Measurements from ENCODE around the gene JMJD8. TPM values are rescaled to one million over a fixed set of nuclear protein-coding genes. Genes with fewer than 3 reads are reported as not detected.
"Not testable (repeated sequence)": the region's sequence is repeated elsewhere in the genome, so short reads cannot be mapped to it uniquely, and the experiment has no call there.

JMJD8 gene
- total RNA-seq, 4 donors from 2014 or later: 53.7 to 70.7 (median 62.5) TPM

DNA sequence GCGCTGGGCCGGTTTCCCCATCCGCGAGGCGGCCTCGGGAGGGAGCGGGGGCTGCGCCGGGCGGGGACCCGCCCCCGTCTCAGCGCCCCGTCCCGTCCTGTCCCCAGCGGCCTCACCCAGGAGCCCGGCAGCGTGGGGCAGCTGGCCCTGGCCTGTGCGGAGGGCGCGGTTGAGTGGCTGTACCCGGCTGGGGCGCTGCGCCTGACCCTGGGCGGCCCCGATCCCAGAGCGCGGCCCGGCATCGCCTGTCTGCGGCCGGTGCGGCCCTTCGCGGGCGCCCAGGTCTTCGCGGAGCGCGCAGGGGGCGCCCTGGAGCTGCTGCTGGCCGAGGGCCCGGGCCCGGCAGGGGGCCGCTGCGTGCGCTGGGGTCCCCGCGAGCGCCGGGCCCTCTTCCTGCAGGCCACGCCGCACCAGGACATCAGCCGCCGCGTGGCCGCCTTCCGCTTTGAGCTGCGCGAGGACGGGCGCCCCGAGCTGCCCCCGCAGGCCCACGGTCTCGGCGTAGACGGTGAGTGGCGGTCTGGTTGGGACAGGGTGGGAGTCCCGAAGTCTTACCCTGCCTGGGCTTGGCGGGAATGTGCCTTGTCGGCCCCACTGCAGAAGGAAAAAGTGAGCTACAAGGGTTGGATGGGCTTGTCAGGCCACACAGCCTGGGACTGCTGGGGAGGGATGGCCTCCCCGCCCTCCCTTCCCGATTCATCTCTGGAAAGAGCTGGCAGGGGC, 31.5 kb upstream of the JMJD8 start:
- no peaks in the 10 kb centered on the region for H3K9me3 ChIP-seq
- intact Hi-C loops (cut with DNase I): no loop called here
- H3K27me3 ChIP-seq: peaks cover 6 to 59% (median 11%) of the 10 kb centered on the region in 4 donors
- TF ChIP-seq POLR2A (IDR thresholded peaks at IDR 0.05): no peak
- TF ChIP-seq, protein P1, sequence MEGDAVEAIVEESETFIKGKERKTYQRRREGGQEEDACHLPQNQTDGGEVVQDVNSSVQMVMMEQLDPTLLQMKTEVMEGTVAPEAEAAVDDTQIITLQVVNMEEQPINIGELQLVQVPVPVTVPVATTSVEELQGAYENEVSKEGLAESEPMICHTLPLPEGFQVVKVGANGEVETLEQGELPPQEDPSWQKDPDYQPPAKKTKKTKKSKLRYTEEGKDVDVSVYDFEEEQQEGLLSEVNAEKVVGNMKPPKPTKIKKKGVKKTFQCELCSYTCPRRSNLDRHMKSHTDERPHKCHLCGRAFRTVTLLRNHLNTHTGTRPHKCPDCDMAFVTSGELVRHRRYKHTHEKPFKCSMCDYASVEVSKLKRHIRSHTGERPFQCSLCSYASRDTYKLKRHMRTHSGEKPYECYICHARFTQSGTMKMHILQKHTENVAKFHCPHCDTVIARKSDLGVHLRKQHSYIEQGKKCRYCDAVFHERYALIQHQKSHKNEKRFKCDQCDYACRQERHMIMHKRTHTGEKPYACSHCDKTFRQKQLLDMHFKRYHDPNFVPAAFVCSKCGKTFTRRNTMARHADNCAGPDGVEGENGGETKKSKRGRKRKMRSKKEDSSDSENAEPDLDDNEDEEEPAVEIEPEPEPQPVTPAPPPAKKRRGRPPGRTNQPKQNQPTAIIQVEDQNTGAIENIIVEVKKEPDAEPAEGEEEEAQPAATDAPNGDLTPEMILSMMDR (IDR thresholded peaks at IDR 0.05): no peak
- peaks cover 31 to 77% (median 32%) of the 10 kb centered on the region in 3 donors for H3K4me1 ChIP-seq
- no peaks in the 10 kb centered on the region for H3K36me3 ChIP-seq
- 0% methylated on average over 2 of the region's 74 CpGs; no CpG with 5 or more reads in 1 of the 2 donors for WGBS, 2 donors
- peak overlapping the region in 2 of 4 donors; percentile 36 to 61 for H3K27ac ChIP-seq
- no peak for DNase-seq
- H3K4me3 ChIP-seq: peak overlapping the region; percentile 52 to 87 (median 62)

DNA sequence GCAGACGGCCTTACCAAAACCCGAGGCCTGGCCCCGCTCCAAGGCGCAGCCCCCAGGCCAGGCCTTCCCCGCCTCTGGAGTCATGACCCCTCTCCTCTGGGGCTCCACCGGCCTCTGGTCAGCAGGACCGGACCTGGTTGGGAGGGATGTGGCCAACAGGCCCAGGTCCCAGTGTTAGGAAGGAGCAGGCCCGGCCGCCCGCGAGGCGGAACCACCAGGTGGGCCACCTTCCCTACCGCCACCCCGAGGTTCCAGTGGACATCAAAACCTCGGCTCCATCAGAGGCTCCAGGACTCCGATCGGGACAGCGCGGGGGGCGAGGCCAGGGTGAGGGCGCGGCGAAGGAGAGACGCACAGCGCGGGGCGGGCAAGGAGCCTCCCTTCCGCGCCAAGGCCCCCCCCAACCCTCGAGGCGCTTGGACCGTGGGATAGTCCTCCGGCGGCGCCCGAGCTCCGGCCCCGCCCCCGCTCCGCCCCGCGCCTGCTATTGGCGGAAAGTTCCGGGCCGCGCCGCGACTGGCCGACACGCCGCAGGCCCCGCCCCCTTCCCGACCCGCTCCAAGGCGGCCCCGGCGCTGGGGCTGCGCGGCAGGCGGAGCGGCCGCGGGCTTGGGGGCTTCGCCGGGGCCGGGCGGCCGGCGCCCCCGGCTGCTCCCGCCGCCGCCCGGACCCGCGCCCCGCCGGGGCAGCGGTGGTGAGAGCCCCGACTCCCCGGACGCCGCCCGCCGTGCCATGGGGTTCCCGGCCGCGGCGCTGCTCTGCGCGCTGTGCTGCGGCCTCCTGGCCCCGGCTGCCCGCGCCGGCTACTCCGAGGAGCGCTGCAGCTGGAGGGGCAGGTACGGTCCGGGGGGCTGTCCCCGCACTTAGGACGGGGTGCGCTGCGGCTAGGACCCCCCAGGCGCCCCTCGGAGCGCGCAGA, 30.7 kb upstream of the JMJD8 start, which contains the start of gene METRN:
TSS of gene METRN (plus strand) at position 561 of the 919 bp plus-strand sequence. CDS start at position 733, 172 bp downstream.
- peaks cover 23 to 74% (median 25%) of the 10 kb centered on the region in 3 donors for H3K4me1 ChIP-seq
- H3K36me3 ChIP-seq: no peaks in the 10 kb centered on the region
- intact Hi-C loops (cut with DNase I): loop anchor here (5.0 kb wide), 1 partner anchor 72 kb away; the partner anchor contains the start of genes CHTF18 and RPUSD1
- H3K4me3 ChIP-seq: peak within 1 kb of the TSS; percentile 52 to 87 (median 62)
- no CpG with 5 or more reads among the region's 108 CpGs for WGBS, 2 donors
- H3K27me3 ChIP-seq: peaks cover 6 to 67% (median 18%) of the 10 kb centered on the region in 4 donors
- no peaks in the 10 kb centered on the region for H3K9me3 ChIP-seq
- DNase-seq: no peak
- H3K27ac ChIP-seq: peak within 1 kb of the TSS in 2 of 4 donors; percentile 36 to 61
- TF ChIP-seq, protein P1 (IDR thresholded peaks at IDR 0.05): no peak
- peak in 1 of 4 donors; percentile 7 for TF ChIP-seq POLR2A (IDR thresholded peaks at IDR 0.05)

DNA sequence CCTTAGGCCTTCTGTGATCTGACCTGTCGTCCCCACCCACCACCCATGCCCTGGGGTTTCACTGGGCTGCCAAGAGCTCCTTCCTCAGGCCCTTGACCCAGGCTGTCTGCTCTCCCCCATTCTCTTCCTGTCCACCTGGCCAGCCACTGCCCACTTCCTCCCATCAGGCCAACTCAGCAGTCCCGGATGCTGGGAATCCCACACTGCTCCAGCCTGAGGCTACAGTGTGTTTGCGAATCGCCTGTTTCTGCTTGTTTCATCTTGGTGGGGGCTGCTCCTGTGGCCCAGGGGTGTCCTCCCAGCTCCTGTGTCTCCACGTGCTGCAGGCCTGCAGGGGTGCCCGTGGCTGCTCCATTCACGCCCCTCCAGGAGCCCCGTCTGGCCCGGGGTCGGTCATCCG, 29.9 kb upstream of the JMJD8 start:
- no peaks in the 10 kb centered on the region for H3K36me3 ChIP-seq
- peak overlapping the region in 2 of 4 donors; percentile 70 to 87 for H3K4me3 ChIP-seq
- DNase-seq: no peak
- no peak overlapping the region for H3K27ac ChIP-seq
- H3K27me3 ChIP-seq: peaks cover 6 to 74% (median 21%) of the 10 kb centered on the region in 4 donors
- intact Hi-C loops (cut with DNase I): loop anchor here (5.0 kb wide), 1 partner anchor 73 kb away; the partner anchor contains the start of genes CHTF18 and RPUSD1
- H3K9me3 ChIP-seq: no peaks in the 10 kb centered on the region
- 43 to 83% methylated on average over 1 to 9 of the region's 11 CpGs for WGBS, 2 donors
- peaks cover 23 to 70% (median 26%) of the 10 kb centered on the region in 3 donors for H3K4me1 ChIP-seq
- TF ChIP-seq POLR2A (IDR thresholded peaks at IDR 0.05): no peak
- TF ChIP-seq, protein P1 (IDR thresholded peaks at IDR 0.05): no peak

DNA sequence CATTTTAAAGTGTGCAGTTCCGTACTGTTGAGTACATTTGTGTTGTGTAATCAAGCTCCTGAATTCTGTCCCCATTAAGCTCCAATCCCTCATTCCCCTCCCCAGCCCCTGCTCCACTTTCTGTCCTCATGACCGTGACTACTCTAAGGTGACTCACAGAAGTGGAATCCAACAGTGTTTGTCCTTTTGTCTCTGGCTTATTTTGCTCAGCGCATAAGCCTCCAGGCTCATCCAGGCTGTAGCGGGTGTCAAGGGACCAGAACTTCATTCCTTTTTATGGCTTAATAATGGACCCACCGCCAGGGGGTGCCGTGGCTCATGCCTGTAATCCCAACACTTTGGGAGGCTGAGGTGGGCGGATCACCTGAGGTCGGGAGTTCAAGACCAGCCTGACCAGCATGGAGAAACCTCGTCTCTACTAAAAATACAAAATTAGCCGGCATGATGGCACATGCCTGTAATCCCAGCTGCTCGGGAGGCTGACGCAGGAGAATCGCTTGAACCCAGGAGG, 28.7 kb upstream of the JMJD8 start:
- not testable (repeated sequence) for H3K4me3 ChIP-seq, H3K36me3 ChIP-seq, DNase-seq, H3K27ac ChIP-seq, H3K9me3 ChIP-seq
- H3K4me1 ChIP-seq: peaks cover 23 to 75% (median 26%) of the 10 kb centered on the region in 3 donors
- intact Hi-C loops (cut with DNase I): loop anchor here (5.0 kb wide), 1 partner anchor 75 kb away; the partner anchor contains the start of genes CHTF18 and RPUSD1
- WGBS, 2 donors: 18 to 25% methylated on average over 4 to 8 of the region's 13 CpGs
- peaks cover 6 to 82% (median 25%) of the 10 kb centered on the region in 4 donors for H3K27me3 ChIP-seq
- TF ChIP-seq, protein P1 (IDR thresholded peaks at IDR 0.05): peak in 5 of 6 experiments; percentile 38 to 70 (median 42)

All from esophagus squamous epithelium (tissue), 5 donors.